HCEC 1CT (cell line): Measurements from ENCODE around the gene IFI27L1.
A peak's percentile ranks its signal among the peaks of the same experiment; 100 is the strongest.

ENCODE experiments used
- DNase-seq: peaks from one replicate; pipeline ENCODE4 v3.0.0-alpha.2; 2017

Gene IFI27L1

DNA sequence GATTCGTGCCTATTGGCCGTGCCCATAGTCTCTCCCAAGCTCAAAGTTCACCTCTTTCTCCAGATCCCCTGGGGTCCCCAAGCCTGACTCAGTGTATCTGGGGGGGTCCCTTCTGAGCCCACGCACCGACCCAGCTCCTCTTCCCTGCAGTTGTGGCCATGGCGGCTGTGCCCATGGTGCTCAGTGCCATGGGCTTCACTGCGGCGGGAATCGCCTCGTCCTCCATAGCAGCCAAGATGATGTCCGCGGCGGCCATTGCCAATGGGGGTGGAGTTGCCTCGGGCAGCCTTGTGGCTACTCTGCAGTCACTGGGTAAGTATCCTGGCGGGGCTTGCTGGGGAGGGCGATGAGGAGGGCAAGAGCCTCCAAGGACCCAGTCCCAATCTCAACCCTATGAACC, 34.5 kb downstream of the IFI27L1 start:
- no peak for DNase-seq

DNA sequence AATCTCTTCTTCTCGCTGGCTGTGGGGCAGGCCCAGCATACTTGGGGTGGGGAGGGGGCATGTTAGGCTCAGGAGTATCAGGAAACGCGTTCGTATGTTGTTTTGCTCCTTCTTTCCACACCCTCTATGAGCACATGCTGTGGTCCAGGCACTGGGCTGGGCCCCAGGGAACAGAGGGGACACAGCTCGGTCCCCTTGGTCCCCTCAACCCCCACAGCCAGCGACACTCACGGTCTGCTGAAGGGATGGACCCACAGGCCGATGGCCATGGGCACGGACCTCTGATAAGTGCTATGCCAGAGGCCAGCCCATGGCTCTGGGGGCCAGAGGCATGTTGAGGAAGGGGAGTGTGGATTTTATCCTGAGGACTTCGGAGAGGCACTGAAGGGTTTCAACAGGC, 35.6 kb downstream of the IFI27L1 start:
- DNase-seq = no peak

DNA sequence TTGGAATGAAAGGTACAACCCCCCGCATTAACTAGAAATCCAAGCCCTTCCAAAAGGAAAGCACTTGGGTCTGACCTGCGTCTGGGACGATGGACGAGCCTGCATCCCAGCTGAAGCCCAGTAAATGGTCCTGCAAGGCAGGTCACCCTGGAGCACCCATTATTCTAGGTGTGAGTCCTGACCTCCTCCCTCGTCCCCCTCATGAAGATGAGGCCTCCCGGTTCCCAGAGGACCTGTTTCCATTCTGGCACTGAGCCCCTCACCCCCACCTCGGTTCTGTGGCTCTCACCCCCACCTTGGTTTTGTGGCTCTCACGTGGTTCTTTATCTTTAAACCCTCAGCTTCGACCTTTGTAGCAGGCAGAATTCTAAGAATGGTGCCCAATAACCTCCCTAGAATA, 36.7 kb downstream of the IFI27L1 start:
- no peak for DNase-seq

DNA sequence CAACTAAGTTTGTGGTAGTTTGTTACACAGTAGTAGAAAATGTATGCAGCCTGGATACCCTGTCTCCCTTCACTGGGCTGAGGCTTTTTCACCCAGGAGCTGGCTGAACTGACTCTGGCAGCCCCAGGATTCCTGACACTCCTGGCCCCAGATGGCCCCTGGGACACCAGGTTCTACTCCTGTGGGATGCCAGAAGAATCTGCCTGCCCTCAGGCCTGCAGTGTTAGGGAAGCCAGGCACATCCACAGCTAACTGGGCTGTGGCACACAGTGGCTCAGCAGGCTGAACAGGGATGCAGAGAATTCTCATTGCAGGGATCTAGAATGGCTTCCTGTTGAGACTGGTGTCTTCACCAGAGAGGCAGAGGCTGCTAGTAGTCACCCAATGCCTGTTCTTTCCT, 38.0 kb downstream of the IFI27L1 start:
- DNase-seq = no peak

DNA sequence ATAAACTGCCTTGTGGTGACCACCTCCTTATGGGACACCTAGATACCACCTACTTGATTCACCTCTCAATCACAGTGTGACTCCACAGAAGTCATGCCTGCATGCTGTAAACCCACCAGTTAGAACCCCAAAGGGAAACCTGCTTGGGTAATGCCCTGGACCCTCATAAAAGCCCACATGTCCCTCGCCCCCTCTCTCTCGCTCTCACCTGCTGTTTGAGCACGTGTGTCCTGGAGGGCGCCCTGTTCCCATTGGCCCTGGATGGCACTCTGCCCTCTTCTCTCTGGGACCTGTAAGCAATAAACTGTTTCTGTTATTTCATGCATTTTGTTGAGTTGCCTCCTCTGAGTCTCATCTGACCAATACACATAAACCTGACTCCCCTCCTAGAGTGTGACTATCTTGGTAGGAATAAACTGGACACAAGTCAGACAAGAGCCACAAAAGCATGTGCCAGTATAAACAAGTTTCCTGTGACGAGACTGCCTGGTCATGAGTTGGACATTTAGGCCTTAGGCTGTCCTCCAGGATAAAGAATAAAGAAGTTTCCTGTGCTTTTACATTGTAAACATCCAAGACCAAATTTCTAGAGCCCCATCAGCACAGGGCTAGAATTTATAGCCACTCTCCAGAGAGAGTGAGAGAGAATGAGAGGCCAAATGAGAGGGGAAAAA, 39.7 kb downstream of the IFI27L1 start:
- peak; percentile 22 for DNase-seq

DNA sequence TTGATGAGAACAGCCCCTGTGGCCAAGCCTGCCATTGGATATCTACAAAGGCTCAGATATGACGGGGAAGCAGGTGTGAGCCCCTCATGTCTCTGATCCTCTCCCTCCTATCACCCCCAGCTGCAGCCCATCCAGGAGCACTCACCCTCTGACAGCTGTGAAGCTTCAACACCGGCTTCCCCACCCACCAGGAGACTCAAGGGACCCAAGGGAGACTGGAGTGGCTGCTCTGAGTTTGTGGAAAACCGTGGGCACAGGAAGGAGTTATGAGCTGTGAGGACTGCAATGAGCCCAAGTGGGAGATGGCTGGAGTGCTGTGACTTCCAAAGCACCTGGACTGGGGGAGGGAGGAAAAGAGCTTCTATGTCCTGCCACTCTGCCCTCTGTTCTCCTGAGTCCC, 40.4 kb downstream of the IFI27L1 start:
- DNase-seq = no peak

DNA sequence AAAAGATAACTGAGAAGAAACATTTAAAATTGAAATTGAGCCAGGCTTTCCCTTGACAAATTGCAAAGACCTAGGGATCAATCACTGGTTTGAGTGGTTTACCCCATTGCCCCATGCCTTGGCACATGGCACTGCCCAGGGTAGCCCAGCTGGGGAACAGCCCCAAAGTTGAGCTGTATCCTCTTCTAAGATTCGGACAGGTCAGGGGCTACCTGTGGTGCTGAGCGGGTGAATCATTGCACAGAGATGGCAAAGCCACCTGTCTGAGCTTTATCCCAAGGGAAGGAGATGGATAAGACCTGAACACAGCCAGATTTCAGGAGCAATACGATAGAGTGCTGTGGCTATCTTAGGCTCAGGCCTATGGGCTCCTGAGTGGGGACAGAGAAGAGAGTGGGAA, 41.3 kb downstream of the IFI27L1 start:
- no peak for DNase-seq

DNA sequence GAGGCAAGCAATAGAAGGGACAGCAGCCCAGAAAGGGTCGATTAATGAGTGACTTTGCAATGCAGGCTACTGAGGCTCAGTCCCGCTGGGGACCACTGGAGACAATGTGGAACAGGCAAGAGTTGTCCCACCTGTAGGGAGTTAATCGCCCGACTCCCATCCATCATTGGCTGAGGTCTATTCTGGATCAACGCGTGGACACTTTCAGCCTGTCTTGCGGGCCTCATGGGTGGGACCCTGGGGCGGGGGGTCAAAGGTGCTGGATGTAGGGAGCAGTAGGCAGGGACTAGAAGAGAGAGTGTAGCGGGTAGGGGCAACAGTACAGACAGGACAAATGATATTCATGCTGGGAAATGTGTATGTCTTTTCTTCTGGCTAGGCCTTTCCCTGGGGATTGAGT, 42.2 kb downstream of the IFI27L1 start:
- no peak for DNase-seq

DNA sequence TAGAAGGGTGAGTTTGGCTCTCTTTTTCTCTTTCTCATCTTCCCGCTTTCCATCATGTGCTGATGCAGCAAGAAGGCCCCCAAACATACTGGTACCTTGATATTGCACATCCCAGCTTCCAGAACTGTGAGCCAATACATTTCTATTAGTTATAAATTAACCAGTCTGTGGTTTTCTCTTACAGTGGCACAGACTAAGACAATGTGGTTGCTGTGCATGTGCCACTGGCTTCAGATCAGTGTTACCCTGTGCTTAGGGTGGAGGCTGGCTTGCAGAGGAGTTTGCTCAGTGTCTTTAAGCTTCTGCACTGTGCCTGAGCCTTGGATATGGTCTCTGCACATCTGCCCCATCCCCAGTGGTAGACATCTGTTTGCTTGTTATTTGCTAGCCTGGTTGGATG, 42.8 kb downstream of the IFI27L1 start:
- DNase-seq = no peak

DNA sequence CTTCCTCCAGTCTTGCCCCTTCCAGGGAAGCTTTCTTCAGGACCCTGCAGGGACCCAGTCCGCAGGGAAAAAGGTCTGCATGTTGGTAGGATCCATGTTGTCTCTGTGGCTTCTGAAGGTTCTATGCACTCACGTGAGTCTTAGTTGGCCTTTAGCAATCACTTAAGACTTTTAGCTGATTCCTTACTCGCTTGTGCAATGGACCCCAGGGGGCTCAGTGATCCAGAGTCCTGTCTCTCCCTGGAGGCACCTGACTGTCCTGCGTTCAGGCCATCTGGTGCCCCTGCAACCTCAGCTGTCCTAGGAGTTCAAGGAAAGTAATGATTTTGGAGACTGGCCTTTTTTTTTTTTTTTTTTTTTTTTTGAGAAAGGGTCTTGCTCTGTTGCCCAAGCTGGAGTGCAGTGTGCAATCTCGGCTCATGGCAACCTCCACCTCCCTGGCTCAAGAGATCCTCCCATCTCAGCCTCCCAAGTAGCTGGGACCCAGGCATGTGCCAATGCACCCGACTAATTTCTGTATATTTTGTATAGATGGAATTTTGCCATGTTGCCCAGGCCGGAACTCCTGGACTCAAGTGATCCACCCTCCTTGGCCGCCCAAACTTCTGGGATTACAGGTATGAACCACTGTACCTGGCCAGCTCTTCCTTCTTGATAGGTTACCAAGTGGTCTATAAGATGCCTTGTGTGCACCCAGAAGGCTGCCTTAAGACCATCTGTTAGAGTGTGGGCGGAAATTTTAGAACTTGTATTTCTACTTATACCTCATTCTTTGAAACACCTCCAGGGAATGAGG, 43.7 kb downstream of the IFI27L1 start:
- DNase-seq = no peak

DNA sequence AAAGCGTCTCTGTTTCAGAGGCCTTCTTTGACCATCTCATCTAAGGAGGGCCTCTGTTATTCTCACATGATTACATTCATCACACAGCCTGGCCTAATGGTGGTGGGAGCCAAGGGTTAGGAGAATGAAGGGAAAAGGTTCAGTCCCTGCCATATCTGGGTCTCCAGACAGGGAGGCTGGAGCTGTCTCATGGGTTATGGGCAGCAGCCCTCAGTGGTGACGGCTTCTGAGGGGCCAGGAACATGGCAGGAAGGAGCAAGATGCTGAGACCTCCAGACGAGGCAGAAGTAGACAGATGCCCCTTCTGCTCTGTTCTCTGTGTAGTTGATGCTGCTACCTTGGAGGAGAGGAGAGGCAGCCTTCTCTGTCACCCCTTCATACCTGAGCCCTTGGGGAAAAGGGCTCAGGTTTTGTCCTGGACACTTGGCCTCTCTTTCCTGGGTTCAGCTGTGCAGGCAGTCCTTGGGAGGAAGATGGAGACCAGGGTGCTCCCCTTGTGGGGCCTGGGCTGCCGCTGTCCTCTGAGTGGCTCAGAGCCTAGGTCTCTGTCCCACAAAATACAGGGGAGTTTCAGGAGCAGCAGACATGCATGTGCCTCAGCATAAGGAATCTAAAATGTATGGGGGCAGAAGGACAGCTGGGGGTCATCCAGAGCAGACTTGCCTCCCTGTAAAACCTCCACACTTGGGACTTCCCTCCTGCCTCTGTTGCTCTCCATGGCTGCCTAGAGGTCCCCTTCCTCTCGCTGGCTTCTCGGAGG, 44.7 kb downstream of the IFI27L1 start:
- no peak for DNase-seq

DNA sequence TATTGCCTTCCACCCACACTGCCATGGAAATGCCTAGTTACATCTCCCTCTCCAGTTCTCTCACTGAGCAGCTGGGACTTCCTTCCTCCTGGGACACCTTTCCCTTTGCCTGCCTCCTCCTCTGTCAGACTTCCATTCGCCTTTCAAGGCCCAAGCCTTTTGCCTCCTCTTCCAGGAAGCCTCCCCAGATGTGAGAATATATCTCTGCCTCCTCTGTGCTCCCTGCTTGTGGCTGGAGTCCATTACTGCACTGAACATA, 45.2 kb downstream of the IFI27L1 start:
- no peak for DNase-seq

DNA sequence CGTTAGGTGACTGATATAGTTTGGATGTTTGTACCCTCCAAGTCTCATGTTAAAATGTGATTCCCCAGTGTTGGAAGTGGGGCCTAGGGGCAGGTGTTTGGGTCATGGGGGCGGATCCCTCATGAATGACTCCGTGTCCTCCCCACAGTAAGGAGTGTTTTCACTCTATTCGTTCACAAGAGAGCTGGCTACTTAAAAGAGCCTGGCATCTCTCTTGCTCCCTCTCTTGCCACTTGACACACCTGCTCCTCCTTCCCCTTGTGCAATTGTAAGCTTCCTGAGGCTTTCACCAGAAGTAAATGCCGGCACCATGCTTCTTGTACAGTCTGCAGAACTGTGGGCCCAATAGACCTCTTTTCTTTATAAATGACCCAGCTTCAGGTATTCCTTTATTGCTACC, 45.7 kb downstream of the IFI27L1 start:
- no peak for DNase-seq

DNA sequence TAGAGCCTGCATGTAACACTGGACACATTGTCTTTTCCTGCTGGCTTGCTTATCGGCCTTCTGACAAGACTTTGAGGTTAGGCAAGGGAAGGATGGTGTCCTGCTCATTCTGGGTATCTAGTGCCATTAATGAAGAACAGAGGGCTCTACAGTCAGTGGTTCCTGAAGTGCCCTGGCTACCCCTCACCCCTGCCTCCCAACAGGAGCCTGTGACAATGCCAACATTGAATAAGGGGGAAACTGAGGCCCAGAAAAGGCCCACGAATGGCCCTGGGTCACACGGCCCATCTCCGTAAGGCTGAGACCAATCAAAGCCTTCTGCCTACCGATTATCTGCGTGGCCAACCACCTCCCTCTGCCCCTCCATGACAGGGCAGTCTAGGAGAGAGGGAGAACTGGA, 46.2 kb downstream of the IFI27L1 start:
- no peak for DNase-seq

DNA sequence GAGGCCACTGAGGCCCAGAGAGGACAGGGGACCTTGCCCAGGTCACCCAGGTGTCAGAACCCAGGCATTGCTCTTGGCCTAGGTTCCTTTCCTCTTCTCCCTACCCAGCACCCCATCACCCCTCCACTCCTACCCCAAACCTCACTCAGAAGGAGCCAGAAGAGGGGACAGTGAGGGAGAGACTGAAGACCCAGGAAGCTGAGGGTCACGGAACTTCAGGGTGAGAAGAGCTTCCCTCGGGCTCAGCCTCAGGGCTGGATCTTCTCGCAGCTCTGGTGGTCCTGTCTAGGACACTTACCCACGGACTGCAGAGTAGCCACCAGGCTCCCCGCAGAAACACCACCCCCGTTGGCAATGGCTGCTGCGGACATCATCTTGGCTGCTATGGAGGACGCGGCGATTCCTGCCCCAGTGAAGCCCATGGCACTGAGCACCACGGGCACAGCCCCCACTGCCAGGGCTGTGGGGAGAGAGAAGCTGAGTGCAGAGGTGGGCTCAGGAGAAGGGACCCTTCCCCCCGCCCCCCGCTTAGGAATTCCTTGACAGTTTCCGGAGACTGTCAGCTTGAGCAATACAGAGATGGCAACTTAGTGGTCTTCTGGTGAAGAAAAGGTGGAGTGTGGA, 47.2 kb downstream of the IFI27L1 start:
- no peak for DNase-seq

DNA sequence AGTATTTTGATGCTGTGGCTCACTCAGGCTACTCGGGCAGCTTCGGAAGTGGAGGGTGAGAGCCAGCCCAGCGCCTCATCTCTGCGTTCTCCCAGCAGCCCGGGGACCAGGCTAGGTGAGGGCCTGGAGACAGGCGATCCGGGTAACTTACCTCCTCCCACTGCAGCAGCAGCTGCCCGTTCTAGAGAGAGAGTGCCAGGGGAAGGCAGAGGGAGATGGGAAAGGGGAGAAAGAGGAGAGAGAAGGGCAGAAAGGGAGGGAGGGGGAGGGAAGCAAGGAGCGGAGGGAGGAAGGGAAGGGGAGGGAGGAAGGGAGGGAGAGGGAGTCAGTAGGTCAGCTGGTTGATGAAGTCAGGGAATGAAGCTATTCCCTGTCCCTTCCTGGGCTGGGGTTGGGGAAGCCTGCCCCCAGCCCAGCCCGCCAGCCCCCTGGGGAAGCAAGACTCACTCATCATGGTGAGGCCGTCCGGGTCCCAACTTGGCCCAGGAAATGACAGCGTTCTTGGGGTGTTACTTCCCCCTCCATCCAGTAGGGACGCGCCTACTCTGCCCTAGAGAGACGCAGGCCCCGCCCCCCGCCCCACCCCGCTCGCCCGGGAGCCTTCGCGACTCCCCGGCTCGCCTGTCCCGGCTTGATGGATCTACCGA, 48.1 kb downstream of the IFI27L1 start, which contains the start of gene IFI27L2:
TSS of gene IFI27L2 (minus strand) at position 494 of the 647 bp plus-strand sequence. CDS start at position 454, 40 bp downstream.
- peak; percentile 85 for DNase-seq

DNA sequence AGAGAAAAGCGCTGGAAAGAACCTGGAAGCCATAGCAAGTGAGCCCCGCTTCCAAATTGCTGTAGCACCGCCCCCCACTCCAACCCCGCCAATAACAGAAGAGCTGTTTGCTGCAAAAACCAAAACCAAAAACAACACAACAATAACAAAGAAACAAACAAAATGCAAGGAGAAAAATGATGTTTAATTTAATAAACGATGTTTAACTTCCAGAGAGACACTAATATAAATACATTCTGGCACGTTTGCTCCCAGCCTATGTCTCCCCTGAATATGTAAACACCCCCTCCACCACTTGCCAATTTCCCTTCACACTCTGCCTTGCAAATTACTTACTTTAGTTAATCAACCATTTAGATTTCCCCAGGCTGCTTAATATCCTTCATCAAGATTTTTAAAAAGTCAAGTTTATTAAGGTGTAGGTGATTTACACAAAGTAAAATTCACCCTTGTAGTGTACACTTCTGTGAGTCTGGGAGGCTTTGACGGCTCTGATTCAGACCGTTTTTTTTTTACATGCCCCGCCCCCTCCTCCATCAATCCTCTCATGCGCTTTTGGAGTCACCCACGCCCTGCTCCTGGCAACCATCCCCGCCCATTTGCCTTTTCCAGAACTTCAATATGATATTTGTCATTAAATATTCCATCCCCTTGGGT, 48.8 kb downstream of the IFI27L1 start:
- peak; percentile 43 for DNase-seq

DNA sequence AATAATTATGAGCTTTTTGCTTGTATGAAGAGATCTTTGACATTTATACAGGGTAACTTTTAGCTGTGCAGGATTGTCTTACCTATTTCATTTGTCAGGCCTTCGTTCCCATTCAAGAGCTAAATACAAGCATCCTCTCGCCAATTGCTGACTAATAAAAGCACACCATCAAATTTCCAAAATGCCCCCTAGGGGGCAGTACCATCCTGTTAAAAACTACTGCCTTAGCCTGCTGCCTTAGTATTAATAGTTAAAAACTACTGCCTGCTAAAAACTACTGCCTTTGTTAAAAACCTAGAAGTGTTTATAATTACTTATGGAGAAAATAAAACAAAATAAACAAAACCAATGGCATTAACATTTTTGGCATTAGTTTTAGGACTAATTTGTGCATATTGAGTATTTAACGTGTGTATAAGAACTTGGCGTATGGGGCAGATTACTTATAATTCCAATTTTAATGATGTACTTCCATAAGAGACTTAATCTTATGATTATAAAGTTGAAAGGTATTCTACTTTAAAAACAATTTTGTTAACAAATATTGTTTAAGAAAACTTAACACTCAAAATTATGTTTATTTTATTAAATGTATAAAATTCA, 51.3 kb downstream of the IFI27L1 start:
- DNase-seq = peak; percentile 59

DNA sequence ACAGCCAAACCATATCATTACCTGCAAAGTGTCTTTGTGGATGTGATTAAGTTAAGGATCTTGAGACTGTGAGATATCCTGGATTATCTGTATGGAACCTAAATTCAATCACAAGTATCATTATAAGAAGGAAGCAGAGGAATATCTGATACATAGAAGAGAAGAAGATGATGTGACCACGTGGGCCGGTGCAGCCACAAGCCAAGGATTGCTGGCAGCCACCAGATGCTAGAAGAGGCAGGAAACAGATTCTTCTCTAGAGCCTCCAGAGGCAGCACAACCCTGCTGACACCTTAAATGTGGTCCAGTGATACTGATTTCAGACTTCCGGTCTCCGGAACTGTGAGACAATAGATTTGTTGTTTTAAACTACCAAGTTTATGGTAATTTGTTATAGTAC, 54.4 kb downstream of the IFI27L1 start:
- DNase-seq = no peak

DNA sequence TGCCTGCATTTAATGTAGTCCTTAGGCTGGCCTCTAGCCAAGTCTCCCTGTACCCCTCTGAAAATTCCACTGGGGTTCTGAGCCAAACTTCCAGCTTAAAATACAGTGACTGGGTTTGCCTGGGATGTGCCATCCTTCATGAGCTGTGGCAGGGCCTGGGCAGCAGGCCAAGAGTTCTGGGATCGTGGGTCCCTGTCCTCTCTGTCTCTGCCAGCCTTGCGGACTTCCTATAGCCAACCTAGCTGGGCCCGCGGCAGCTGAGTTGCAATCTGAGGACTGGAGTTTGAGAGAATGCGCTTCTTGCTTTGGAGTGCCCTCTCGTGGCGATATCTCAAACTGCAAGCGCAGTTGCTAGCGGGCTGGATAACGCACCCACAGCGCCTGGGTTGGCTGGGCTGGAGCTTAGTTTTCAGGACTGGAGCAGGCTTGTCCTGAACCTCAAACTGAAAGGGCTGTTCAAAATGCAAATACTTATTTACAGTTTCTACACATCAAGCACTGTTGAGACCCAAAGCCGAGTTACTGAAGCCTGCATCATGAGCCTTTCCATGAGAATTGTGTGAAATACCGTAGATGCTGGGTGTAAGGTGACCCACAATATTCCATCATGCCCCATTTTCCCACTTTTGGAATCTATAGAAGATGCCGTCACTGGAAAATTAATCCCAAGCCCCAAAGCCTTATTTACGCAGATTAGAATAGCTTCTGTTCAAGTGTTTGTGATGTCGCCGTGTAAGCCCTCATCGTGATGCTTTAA, 55.6 kb downstream of the IFI27L1 start:
- peak; percentile 67 for DNase-seq

DNA sequence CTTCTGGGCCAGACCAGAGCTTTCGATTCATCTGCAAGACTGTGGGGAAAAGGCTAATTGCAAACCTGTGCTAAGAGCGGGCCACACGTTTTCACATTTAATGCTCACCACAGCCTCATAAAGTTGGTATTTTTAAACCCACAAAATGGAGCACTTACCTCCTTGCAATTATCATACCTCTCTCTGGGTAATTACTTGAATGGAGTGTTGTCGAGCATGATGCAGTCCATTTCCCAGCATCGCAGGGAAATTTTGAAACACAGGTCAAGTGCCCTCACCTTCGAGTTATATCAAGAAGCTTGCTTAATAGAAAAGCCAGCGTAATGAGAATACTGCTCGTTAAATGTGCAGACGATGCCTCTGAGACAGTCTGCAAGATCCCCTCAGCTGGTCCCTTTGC, 57.1 kb downstream of the IFI27L1 start:
- no peak for DNase-seq
